ENCODE measurements around the gene SDHA.

- TF ChIP-seq CTCF (IDR thresholded peaks at IDR 0.05) = peak; percentile 88 to 98 (median 94)
- no peak for TF ChIP-seq POLR2A (IDR thresholded peaks at IDR 0.05)
Observed at GRCh38 chr5:188488-189481, 29.3 kb upstream of the SDHA start.

Measured in heart left ventricle (tissue), 13 donors.